GM12878 (cell line): ENCODE results near the gene CCL15. TPM values are rescaled to one million over a fixed set of nuclear protein-coding genes. Genes with fewer than 3 reads are reported as not detected.

Experiments
- ATAC-seq: fragments of 200-7000 bp; cut with Tn5 transposase; 3 replicates; pipeline ENCODE4 v1.9.1; 2020; ENCODE audit warnings: mild to moderate bottlenecking, moderate library complexity
- BruUV-seq: library from RNA; stranded (reverse); fragments of 400-500 nt; replicated peaks from 2 replicates; lab custom pipeline; 2021; lab: Mats Ljungman, UMichigan
- CTCF ChIA-PET: fragments of 300-600 bp; sonication (Branson Sonifier 250); formaldehyde crosslinking; extraction: SDS; loops from one replicate; lab custom pipeline; 2021; ENCODE audit warnings: inconsistent platforms; lab: Yijun Ruan, JAX
- POLR2A ChIA-PET: fragments of 350-600 bp; formaldehyde crosslinking; extraction: SDS; loops from one replicate; lab custom pipeline; 2021; ENCODE audit warnings: inconsistent platforms; lab: Charles Lee
- RAD21 ChIA-PET: fragments of 300-600 bp; sonication (Branson Sonifier 250); formaldehyde crosslinking; loops from one replicate; lab custom pipeline; 2023; ENCODE audit warnings: antibody characterized with exemption; ENCODE audit not compliant: unreplicated experiment; lab: Charles Lee
- SMC1A ChIA-PET: fragments of 300-600 bp; sonication (Branson Sonifier 250); formaldehyde crosslinking; loops from one replicate; lab custom pipeline; 2023; ENCODE audit not compliant: unreplicated experiment, uncharacterized antibody; lab: Charles Lee
- DNase-seq: peaks from one replicate; pipeline ENCODE4 v3.0.0-alpha.2; 2011; ENCODE audit warnings: low read depth, low spot score
- FAIRE-seq: peaks from 3 replicates; lab custom pipeline; 2011; peaks lifted over from hg19 to GRCh38; lab: Jason Lieb, UNC
- H2AFZ ChIP-seq: 2 replicates; pipeline ENCODE4 v1.6.0; 2011; ENCODE audit warnings: low read depth, low read length, control low read depth; ENCODE audit not compliant: control insufficient read depth
- H3K27ac ChIP-seq: 2 replicates; pipeline ENCODE4 v1.5.1; 2011; ENCODE audit warnings: control low read depth; ENCODE audit not compliant: control insufficient read depth, insufficient read depth
- H3K27me3 ChIP-seq, 2 experiments: replicated peaks in 1 of 2; 2 replicates each; pipeline versions ENCODE4 v1.6.0 to v1.6.1; 2011; ENCODE audit warnings: low read length in 1 of 2; ENCODE audit not compliant: control insufficient read depth in 2 of 2, insufficient read depth in 2 of 2
- H3K36me3 ChIP-seq, 2 experiments: 2 replicates each; pipeline ENCODE4 v1.5.1; 2011; ENCODE audit warnings: low read length in 1 of 2; ENCODE audit not compliant: control insufficient read depth in 2 of 2, insufficient read depth in 2 of 2
- H3K4me1 ChIP-seq: 2 replicates; pipeline ENCODE4 v1.6.1; 2011; ENCODE audit warnings: mild to moderate bottlenecking, low read length, moderate library complexity, mixed read lengths; ENCODE audit not compliant: control insufficient read depth, insufficient read depth
- H3K4me2 ChIP-seq: 2 replicates; pipeline ENCODE4 v1.6.0; 2011; ENCODE audit warnings: control low read depth; ENCODE audit not compliant: control insufficient read depth, insufficient read depth
- H3K4me3 ChIP-seq: fragments of 200-600 bp; sonication (generic); 2 replicates; pipeline ENCODE4 v1.5.1; 2016
- H3K79me2 ChIP-seq: 2 replicates; pipeline ENCODE4 v1.6.0; 2011; ENCODE audit warnings: low read length; ENCODE audit not compliant: control insufficient read depth, insufficient read depth
- H3K9ac ChIP-seq: 2 replicates; pipeline ENCODE4 v1.8.0; 2011; ENCODE audit warnings: low read length, control low read depth, mixed read lengths; ENCODE audit not compliant: control insufficient read depth, insufficient read depth
- H3K9me3 ChIP-seq: replicated peaks from 3 replicates; pipeline ENCODE4 v1.5.1; 2011; ENCODE audit warnings: mild to moderate bottlenecking, low read length; ENCODE audit not compliant: control insufficient read depth, insufficient read depth
- H4K20me1 ChIP-seq: 2 replicates; pipeline ENCODE4 v1.6.0; 2011; ENCODE audit not compliant: control insufficient read depth, insufficient read depth
- PKNOX1 ChIP-seq: fragments of 450-650 bp; IDR thresholded peaks from 2 replicates; pipeline ENCODE4 v1.6.1; 2016; ENCODE audit warnings: mild to moderate bottlenecking
- RBBP5 ChIP-seq: fragments of 200-600 bp; sonication (generic); conservative IDR thresholded peaks from 2 replicates; pipeline ENCODE4 v1.6.1; 2016
- WGBS: methylation state at CpG from one replicate; pipeline ENCODE4 v1.1.6; 2016; ENCODE audit warnings: low lambda C conversion rate; ENCODE audit not compliant: insufficient replicate concordance, insufficient coverage; ENCODE audit errors: missing lambda C conversion rate; 5-methylcytosine and 5-hydroxymethylcytosine counted together
- in situ Hi-C: fragments of 300-500 bp; cut with MboI; formaldehyde crosslinking; loops from 9 replicates; pipeline ENCODE4 v1.14.3; 2018; ENCODE audit warnings: mixed read lengths
- intact Hi-C: fragments of 100-400 bp; cut with micrococcal nuclease; formaldehyde crosslinking; loops from one replicate; pipeline ENCODE4 v1.14.2; 2022; ENCODE audit not compliant: unreplicated experiment
- polyA plus RNA-seq, 11 experiments: library from polyadenylated mRNA; depleted of rRNA in 4 of 11; unstranded in 6 of 11; stranded (reverse) in 5 of 11; fragments of >200 nt; fragmentation: Nextera tagmentation in 4 of 11; fragmentation: Illumina TruSeq in 1 of 11; extraction: Ambion mirVana in 4 of 11; extraction: Trizol in 1 of 11; gene quantifications; 1 replicate in 1 of 11; 2 replicates in 10 of 11; pipeline versions ENCODE4 v1.2.1 to v1.2.3, GENCODE V29; 2011 to 2016; ENCODE audit warnings: inconsistent platforms in 2 of 11, missing spikeins in 2 of 11, low read depth in 1 of 11
- total RNA-seq, 4 experiments: library from RNA; depleted of rRNA in 3 of 4; stranded (reverse); fragments of >200 nt in 3 of 4; fragmentation: Illumina TruSeq in 1 of 4; extraction: Trizol in 1 of 4; gene quantifications; 2 replicates each; pipeline versions ENCODE4 v1.2.1 to v1.2.3, GENCODE V29; 2013 to 2021

Gene CCL15
- total and polyA plus RNA-seq, 10 of the 15 experiments (the other 5 are each of a cell fraction or from before 2014, with no cell fraction given): 0.12 TPM; not detected in 9

GRCh38 chr17:35973333-35974260 is 27.8 kb downstream of the CCL15 start:
- ChIA-PET SMC1A (interaction anchor here (0.7 to 17.2 kb wide), 10 partner anchors 8 to 511 kb away, joined by 3 to 485 read pairs (median 5); no protein-coding TSS in a partner anchor), POLR2A (interaction anchor here (1.0 to 1.7 kb wide), 4 partner anchors 12 to 116 kb away, joined by 3 to 5 read pairs (median 4); partner anchors contain the start of gene CCL3), CTCF (interaction anchor here (0.8 to 19.0 kb wide), 10 partner anchors 8 to 512 kb away, joined by 3 to 622 read pairs (median 4); partner anchors contain the start of gene CCL16), RAD21 (interaction anchor here (1.0 to 17.2 kb wide), 9 partner anchors 9 to 512 kb away, joined by 3 to 342 read pairs (median 3); partner anchors contain the start of gene CCL3)
- intact Hi-C loops: no loop called here
- H3K36me3 ChIP-seq: no peaks in the 10 kb centered on the region
- no peaks in the 10 kb centered on the region for H3K27me3 ChIP-seq
- in situ Hi-C loops: loop anchor here (5.0 kb wide), 3 partner anchors 99 to 514 kb away; partner anchors contain the start of gene ZNHIT3
- H3K4me2 ChIP-seq: no peak overlapping the region
- WGBS: 46% methylated on average over 10 of the region's 10 CpGs
- ATAC-seq (no peak), DNase-seq (no peak), FAIRE-seq (no peak)
- H3K4me3 ChIP-seq: no peak overlapping the region
- H3K27ac ChIP-seq: no peak overlapping the region
- H3K79me2 ChIP-seq: no peaks in the 10 kb centered on the region
- BruUV-seq: no TSS peak
- no peaks in the 10 kb centered on the region for H3K9me3 ChIP-seq
- H3K9ac ChIP-seq: no peak overlapping the region
- peaks cover 6% of the 10 kb centered on the region; the same call in 1 of the 2 replicates for H3K4me1 ChIP-seq
- H4K20me1 ChIP-seq: no peaks in the 10 kb centered on the region
- TF ChIP-seq PKNOX1 (peak; percentile 59), RBBP5 (no peak)
- H2AFZ ChIP-seq: no peak overlapping the region
